SK-N-SH treated with all-trans-retinoic acid at 6 μM for 48 hours (cell line): ENCODE results near the gene CTNNA3.

Experiments
- ATAC-seq: fragments of 200-7000 bp; cut with Tn5 transposase; 3 replicates; pipeline ENCODE4 v1.9.1; 2020; ENCODE audit warnings: mild to moderate bottlenecking, moderate library complexity
- ARNTL ChIP-seq: fragments of 450-650 bp; formaldehyde crosslinking; IDR thresholded peaks from 2 replicates; pipeline ENCODE4 v1.5.0; 2020; ENCODE audit warnings: low read depth, mild to moderate bottlenecking, moderate library complexity, borderline replicate concordance
- BACH2 ChIP-seq: fragments of 250-450 bp; sonication (Bioruptor Pico); IDR thresholded peaks from 2 replicates; pipeline ENCODE4 v1.9.0; 2021; ENCODE audit warnings: mild to moderate bottlenecking, borderline replicate concordance
- CREB5 ChIP-seq: fragments of 250-450 bp; sonication (Bioruptor Pico); IDR thresholded peaks from 2 replicates; pipeline ENCODE4 v1.5.1; 2020; ENCODE audit warnings: low read depth, mild to moderate bottlenecking, moderate library complexity
- CSDC2 ChIP-seq: fragments of 250-450 bp; sonication (Bioruptor Pico); IDR thresholded peaks from 2 replicates; pipeline ENCODE4 v1.5.0; 2020; ENCODE audit warnings: mild to moderate bottlenecking, moderate library complexity
- CSRNP3 ChIP-seq: fragments of 250-450 bp; sonication (Bioruptor Pico); IDR thresholded peaks from 2 replicates; pipeline ENCODE4 v1.5.1; 2021; ENCODE audit warnings: mild to moderate bottlenecking, moderate library complexity
- ESRRG ChIP-seq: fragments of 250-450 bp; sonication (Bioruptor Pico); IDR thresholded peaks from 2 replicates; pipeline ENCODE4 v1.6.1; 2021; ENCODE audit warnings: mild to moderate bottlenecking
- GLIS3 ChIP-seq: fragments of 250-450 bp; sonication (Bioruptor Pico); IDR thresholded peaks from 2 replicates; pipeline ENCODE4 v1.5.0; 2020; ENCODE audit warnings: mild to moderate bottlenecking, moderate library complexity
- ISL1 ChIP-seq: fragments of 250-450 bp; sonication (Bioruptor Pico); IDR thresholded peaks from 2 replicates; pipeline ENCODE4 v2.1.2; 2022; ENCODE audit warnings: mild to moderate bottlenecking, moderate library complexity
- OSR1 ChIP-seq: fragments of 250-450 bp; sonication (Bioruptor Pico); IDR thresholded peaks from 2 replicates; pipeline ENCODE4 v1.8.0; 2022; ENCODE audit warnings: moderate library complexity, mild to moderate bottlenecking, inconsistent platforms
- PATZ1 ChIP-seq: fragments of 250-450 bp; sonication (Bioruptor Pico); IDR thresholded peaks from 2 replicates; pipeline ENCODE4 v1.8.0; 2020; ENCODE audit warnings: mild to moderate bottlenecking, moderate library complexity, borderline replicate concordance
- POU6F1 ChIP-seq: fragments of 250-450 bp; sonication (Bioruptor Pico); IDR thresholded peaks from 2 replicates; pipeline ENCODE4 v1.8.0; 2021; ENCODE audit warnings: low read depth, mild to moderate bottlenecking, moderate library complexity, borderline replicate concordance
- PPARA ChIP-seq: fragments of 250-450 bp; sonication (Bioruptor Pico); IDR thresholded peaks from 2 replicates; pipeline ENCODE4 v1.5.0; 2020; ENCODE audit warnings: mild to moderate bottlenecking, borderline replicate concordance
- RARB ChIP-seq: fragments of 250-450 bp; sonication (Bioruptor Pico); IDR thresholded peaks from 2 replicates; pipeline ENCODE4 v1.8.0; 2021; ENCODE audit warnings: mild to moderate bottlenecking, moderate library complexity
- SNAI2 ChIP-seq: fragments of 250-450 bp; sonication (Bioruptor Pico); IDR thresholded peaks from 2 replicates; pipeline ENCODE4 v1.5.0; 2020; ENCODE audit warnings: mild to moderate bottlenecking, moderate library complexity
- TCF4 ChIP-seq: fragments of 250-450 bp; sonication (Bioruptor Pico); IDR thresholded peaks from 2 replicates; pipeline ENCODE4 v1.8.0; 2021; ENCODE audit warnings: mild to moderate bottlenecking, moderate library complexity, borderline replicate concordance
- TOX ChIP-seq: fragments of 250-450 bp; sonication (Bioruptor Pico); IDR thresholded peaks from 2 replicates; pipeline ENCODE4 v1.8.0; 2021; ENCODE audit warnings: mild to moderate bottlenecking, moderate library complexity, borderline replicate concordance
- TSHZ2 ChIP-seq: fragments of 250-450 bp; sonication (Bioruptor Pico); IDR thresholded peaks from 2 replicates; pipeline ENCODE4 v1.5.0; 2020; ENCODE audit warnings: mild to moderate bottlenecking, moderate library complexity
- ZC3H10 ChIP-seq: fragments of 250-450 bp; sonication (Bioruptor Pico); IDR thresholded peaks from 2 replicates; pipeline ENCODE4 v1.5.1; 2021; ENCODE audit warnings: mild to moderate bottlenecking, moderate library complexity
- ZFP3 ChIP-seq: fragments of 250-450 bp; sonication (Bioruptor Pico); IDR thresholded peaks from 2 replicates; pipeline ENCODE4 v1.5.0; 2020; ENCODE audit warnings: mild to moderate bottlenecking, moderate library complexity
- ZFP30 ChIP-seq: fragments of 450-650 bp; formaldehyde crosslinking; IDR thresholded peaks from 2 replicates; pipeline ENCODE4 v1.5.0; 2022; ENCODE audit warnings: mild to moderate bottlenecking, moderate library complexity
- ZNF565 ChIP-seq: fragments of 450-650 bp; formaldehyde crosslinking; conservative IDR thresholded peaks from 2 replicates; pipeline ENCODE4 v1.5.0; 2020; ENCODE audit warnings: low read depth, mild to moderate bottlenecking, moderate library complexity
- ZNF70 ChIP-seq: fragments of 450-650 bp; formaldehyde crosslinking; IDR thresholded peaks from 2 replicates; pipeline ENCODE4 v1.5.0; 2020; ENCODE audit warnings: mild to moderate bottlenecking, moderate library complexity
- ZNF8 ChIP-seq: fragments of 450-650 bp; formaldehyde crosslinking; IDR thresholded peaks from 2 replicates; pipeline ENCODE4 v1.5.0; 2020; ENCODE audit warnings: mild to moderate bottlenecking, moderate library complexity

The CTNNA3 gene

GRCh38 chr10:67077376-67077775 is 618.6 kb downstream of the CTNNA3 start:
- TF ChIP-seq ZFP30 (CRISPR knock-in tag) (no peak), ZNF8 (no peak), TCF4 (no peak), CREB5 (CRISPR knock-in tag) (no peak), PPARA (no peak), ARNTL (no peak), ZFP3 (CRISPR knock-in tag) (no peak), ZC3H10 (CRISPR knock-in tag) (no peak), RARB (CRISPR knock-in tag) (no peak), OSR1 (no peak), ZNF70 (CRISPR knock-in tag) (no peak), ESRRG (CRISPR knock-in tag) (no peak), POU6F1 (CRISPR knock-in tag) (no peak), ISL1 (CRISPR knock-in tag) (no peak), PATZ1 (CRISPR knock-in tag) (no peak), CSDC2 (CRISPR knock-in tag) (no peak), CSRNP3 (CRISPR knock-in tag) (no peak), BACH2 (CRISPR knock-in tag) (no peak)
- no peak for ATAC-seq

GRCh38 chr10:67076144-67076543 is 619.9 kb downstream of the CTNNA3 start:
- no peak for ATAC-seq
- TF ChIP-seq ZNF70 (CRISPR knock-in tag) (no peak), ZNF8 (no peak), ZC3H10 (CRISPR knock-in tag) (no peak), CSDC2 (CRISPR knock-in tag) (no peak), BACH2 (CRISPR knock-in tag) (no peak), TCF4 (no peak), ZFP3 (CRISPR knock-in tag) (no peak), CREB5 (CRISPR knock-in tag) (no peak), ZNF565 (CRISPR knock-in tag) (no peak), TSHZ2 (CRISPR knock-in tag) (no peak), POU6F1 (CRISPR knock-in tag) (no peak), SNAI2 (CRISPR knock-in tag) (no peak), GLIS3 (CRISPR knock-in tag) (no peak), PPARA (no peak), PATZ1 (CRISPR knock-in tag) (no peak), ZFP30 (CRISPR knock-in tag) (no peak), ESRRG (CRISPR knock-in tag) (no peak), TOX (CRISPR knock-in tag) (no peak), OSR1 (no peak)
